ENCODE data around the gene RITA1. TPM values are rescaled to one million over a fixed set of nuclear protein-coding genes. Genes with fewer than 3 reads are reported as not detected.
A peak's percentile ranks its signal among the peaks of the same experiment; 100 is the strongest.
"Not testable (repeated sequence)": the region's sequence is repeated elsewhere in the genome, so short reads cannot be mapped to it uniquely, and the experiment has no call there.

RITA1 gene
- total RNA-seq, 1 experiment from 2014 or later = 38.8 TPM

DNA sequence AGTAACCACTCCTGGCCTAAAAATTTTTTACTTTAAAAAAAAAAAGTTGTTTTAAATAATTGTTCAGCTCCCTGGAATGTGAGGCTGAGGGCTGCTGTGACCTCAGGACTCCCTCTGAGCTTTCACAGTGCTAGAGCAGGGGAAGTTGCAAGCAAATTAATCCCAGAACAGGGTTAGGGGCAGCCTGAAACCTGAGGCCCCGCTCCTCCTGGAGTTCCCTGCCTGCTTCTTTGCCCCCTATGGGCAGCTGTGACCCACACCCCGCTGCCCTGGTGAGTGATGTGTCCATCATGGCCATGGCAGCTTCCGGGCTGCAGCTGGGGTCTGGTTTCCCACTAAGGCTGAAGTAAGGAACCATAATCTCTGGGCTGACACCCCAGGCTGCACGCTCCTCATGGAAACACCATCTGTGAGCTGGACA lies 9.5 kb downstream of the RITA1 start:
- in situ Hi-C loops (cut with HindIII; ENCODE audit: low pct_unique_long_range_greater_than_20kb, low sequenced_read_pairs) = no loop called here
- DNase-seq (ENCODE audit: low read depth, low spot score) = no peak

DNA sequence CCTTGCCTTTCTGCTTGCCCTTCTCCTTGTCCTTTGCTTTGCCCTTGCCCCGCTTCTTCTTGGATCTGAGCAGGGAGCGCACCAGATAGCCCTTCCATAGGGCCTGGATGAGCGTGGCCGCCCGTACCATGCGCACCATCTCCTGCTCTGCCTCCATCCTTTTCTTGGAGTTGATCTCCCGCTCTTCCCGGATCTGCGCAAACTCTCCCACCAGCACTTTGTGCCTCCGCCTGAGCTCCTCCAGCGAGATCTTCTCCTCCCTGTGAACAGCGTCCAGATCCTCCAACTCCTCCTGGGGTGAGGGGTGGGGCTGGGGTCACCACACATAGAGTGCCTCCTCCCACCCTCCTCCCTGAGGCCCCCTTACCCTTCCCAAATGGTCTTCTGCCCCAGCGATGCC lies 10.1 kb downstream of the RITA1 start:
- in situ Hi-C loops (cut with HindIII; ENCODE audit: low pct_unique_long_range_greater_than_20kb, low sequenced_read_pairs) = no loop called here
- no peak for DNase-seq (ENCODE audit: low read depth, low spot score)

DNA sequence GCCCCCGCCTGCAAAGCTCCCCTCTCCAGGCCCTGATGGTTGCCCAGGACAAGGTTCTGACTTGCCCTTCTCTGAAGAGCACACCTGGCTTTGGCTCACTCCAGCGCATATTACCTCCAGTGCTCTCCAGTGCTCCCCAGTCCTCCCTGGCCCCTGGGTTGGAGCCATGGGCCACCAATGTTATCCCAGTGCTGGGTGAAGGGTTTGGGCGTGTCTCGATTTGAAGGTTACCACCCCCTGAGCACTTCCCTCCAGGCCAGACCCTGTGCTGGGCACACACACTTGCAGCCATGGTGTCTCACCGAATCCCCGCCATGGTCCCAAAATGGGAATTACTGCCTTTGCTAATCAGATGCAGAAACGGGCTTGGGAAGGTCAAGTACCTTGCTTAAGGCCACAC lies 11.1 kb downstream of the RITA1 start:
- in situ Hi-C loops (cut with HindIII; ENCODE audit: low pct_unique_long_range_greater_than_20kb, low sequenced_read_pairs) = no loop called here
- DNase-seq (ENCODE audit: low read depth, low spot score) = no peak

DNA sequence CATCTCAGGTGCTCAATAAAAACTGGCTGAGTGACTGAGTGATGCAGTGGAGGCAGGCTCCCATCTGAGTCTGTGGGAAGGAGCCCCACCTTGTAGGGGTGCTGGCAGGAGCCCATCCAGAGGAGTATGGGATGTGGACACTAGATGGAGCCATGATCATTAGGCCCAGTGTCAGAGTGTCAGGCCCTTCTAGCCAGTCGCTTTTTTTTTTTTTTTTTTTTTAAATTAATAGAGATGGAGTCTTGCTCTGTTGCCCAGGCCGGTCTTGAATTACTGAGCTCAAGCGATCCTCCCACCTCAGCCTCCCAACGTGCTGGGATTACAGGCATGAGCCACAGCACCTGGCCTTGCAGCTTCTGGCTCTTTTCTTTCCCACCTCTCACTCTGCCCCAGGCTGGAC lies 11.5 kb downstream of the RITA1 start:
- peak; percentile 90 for DNase-seq (ENCODE audit: low read depth, low spot score)
- in situ Hi-C loops (cut with HindIII; ENCODE audit: low pct_unique_long_range_greater_than_20kb, low sequenced_read_pairs) = no loop called here

DNA sequence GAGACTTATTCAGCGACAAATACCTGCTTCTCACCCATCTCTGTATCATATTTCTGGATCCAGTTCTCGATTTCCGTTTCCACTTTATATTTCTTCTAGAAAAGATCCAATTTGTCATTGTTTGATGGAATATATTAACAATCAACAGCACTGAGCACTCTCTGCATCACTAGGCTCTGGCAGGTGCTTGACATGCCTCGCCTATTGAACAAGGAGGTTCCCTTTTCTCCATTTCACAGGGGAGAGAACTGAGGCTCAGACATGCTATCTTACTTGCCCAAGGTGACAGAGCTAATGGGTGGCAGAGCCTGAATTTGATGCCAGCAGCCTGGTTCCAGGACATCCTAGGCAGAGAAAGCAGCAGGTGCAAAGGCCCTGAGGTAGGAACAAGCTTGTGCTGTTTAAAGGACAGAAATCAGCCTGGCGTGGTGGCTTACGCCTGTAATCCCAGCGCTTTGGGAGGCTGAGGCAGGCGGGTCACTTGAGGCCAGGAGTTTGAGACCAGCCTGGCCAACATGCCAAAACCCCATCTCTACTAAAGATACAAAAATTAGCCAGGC lies 12.1 kb downstream of the RITA1 start:
- DNase-seq (ENCODE audit: low read depth, low spot score) = no peak
- in situ Hi-C loops (cut with HindIII; ENCODE audit: low pct_unique_long_range_greater_than_20kb, low sequenced_read_pairs) = no loop called here

DNA sequence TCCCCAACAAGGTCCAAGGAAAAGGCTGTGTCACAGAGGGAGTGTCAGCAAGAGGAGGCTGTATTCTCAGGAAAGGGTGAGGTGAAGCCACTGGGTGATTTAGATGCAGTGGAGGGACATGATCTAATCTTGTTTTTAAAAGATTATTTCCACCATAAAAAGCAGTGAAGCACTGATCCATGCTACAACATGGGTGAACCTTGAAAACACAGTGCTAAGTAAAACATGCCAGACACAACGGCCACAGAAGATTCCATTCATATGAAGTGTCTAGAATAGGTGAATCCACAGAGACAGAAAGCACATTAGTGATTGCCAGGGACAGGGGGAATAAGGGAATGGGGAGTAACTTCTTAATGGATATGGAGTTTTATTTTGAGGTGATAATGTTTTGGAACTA lies 12.8 kb downstream of the RITA1 start:
- in situ Hi-C loops (cut with HindIII; ENCODE audit: low pct_unique_long_range_greater_than_20kb, low sequenced_read_pairs) = no loop called here

DNA sequence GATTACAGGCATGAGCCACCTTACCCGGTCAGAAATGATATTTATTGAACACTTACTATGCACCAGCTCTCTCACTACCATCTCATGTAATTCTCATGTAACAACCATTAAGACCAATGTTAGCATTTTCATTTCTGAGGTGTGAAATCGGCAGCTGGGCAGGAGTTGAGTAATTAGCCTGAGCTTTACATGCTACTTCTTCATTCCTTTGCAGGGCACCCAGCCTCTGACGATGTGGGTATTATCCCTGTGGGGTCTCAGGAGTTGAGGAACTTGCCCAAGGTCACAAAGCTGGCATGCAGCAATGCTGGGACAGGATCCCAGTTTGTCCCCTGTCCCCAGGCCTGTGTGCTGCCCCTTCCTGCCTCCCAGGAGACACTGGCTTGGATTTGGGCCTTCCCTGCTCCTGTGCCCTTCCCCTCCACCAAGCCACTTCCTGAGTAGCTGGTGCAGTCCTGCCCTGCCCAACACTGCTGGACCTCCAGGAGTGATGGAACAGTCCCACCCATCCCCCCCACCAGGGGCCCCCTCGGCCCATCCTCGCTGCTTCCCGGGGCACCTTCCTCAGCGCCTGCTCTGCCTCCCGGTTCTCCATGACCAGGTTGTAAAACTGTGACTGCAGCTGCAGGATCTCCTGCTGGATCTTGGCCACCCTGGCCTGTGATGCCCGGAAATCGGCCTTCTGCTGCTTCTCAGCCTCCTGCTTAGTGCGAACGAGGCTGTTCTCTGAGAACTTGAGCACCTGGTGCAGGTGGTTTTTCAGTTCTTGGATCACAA lies 14.7 kb downstream of the RITA1 start:
- in situ Hi-C loops (cut with HindIII; ENCODE audit: low pct_unique_long_range_greater_than_20kb, low sequenced_read_pairs) = no loop called here

More for the DNA sequence above, 12.8 kb downstream of the RITA1 start:
- DNase-seq (ENCODE audit: low read depth, low spot score) = no peak

DNA sequence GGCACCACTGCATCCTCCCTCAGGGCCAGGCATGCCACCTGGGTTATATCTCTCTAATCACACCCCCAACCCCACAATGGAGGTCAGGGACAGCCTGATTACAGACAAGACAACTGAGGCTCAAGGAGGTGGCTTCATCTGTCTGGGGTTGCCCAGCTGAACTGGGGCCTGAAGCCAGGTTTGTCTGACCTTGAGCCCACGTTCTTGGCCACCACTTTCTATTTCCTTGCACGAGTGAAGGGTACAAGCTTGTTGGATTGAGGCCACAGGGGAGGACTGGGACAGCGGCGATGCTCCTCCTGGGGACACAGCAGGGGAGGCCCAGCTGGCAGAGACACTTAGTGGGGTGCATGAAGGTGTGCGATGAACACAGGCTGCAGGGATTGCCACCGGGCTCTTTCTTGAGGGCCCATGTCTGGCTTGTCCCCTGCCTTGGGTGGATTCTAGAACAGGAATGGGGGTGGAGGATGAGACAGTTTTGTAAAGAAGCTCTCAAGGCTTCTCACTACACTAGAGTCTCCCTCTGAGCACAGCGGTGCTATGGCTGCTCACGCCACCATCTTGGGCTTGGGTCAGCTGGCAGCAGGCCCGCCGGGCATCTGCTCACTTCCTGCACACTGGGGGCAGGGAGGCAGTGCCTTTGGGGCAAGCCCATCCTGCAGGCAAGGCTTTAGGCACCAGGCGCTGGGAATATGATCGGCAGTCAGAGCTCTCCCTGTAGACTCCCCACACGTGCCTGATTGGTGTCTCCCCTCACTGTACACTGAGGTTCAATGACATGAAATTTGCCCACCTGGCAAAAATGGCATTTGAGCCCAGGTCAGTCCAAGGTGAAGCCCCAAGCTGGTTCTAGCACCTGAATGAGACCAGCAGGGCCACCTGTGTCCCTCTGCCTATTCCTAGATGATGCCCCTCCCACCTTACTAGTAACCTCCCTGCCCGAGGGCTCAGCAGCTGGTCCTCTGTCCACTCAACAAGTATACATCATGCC lies 16.0 kb downstream of the RITA1 start:
- DNase-seq (ENCODE audit: low read depth, low spot score) = no peak
- in situ Hi-C loops (cut with HindIII; ENCODE audit: low pct_unique_long_range_greater_than_20kb, low sequenced_read_pairs) = no loop called here

More for the DNA sequence above, 14.7 kb downstream of the RITA1 start:
- no peak for DNase-seq (ENCODE audit: low read depth, low spot score)

DNA sequence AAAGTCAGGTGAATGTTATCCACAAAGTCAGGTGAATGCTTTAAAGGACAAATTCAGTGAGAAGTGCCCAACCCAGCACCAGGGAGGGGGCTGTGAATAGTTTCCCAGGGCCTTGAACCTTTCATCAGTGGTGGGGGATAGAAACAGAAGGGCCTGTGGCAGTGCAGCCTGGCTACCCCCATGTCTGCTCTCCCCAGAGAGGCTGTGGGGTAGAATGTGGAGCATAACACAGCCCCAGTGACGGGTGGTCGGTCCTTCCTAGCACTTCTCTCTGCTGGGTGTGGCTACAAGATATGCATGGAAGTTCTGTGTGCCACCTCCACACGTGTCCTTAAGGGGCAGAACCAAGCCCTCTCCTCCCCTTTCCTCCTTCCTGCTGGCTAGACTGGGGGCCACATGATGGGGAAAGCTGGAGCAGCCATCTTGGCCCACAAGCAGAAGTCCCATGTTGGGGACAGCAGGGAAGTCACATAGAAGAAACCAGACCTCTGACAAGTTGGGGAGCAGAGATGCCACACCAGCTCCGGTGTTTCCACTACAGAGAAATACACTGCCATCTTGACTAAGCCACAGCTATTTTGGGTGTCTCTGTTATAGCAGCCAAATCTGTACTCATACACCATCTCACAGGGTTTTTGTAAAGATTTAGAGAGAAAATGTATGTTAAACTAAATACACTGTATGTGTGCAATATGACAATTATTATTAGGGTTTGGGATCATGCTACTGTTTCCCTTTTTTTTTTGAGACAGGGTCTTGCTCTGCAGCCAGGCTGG lies 17.0 kb downstream of the RITA1 start:
- no peak for DNase-seq (ENCODE audit: low read depth, low spot score)
- in situ Hi-C loops (cut with HindIII; ENCODE audit: low pct_unique_long_range_greater_than_20kb, low sequenced_read_pairs) = no loop called here

DNA sequence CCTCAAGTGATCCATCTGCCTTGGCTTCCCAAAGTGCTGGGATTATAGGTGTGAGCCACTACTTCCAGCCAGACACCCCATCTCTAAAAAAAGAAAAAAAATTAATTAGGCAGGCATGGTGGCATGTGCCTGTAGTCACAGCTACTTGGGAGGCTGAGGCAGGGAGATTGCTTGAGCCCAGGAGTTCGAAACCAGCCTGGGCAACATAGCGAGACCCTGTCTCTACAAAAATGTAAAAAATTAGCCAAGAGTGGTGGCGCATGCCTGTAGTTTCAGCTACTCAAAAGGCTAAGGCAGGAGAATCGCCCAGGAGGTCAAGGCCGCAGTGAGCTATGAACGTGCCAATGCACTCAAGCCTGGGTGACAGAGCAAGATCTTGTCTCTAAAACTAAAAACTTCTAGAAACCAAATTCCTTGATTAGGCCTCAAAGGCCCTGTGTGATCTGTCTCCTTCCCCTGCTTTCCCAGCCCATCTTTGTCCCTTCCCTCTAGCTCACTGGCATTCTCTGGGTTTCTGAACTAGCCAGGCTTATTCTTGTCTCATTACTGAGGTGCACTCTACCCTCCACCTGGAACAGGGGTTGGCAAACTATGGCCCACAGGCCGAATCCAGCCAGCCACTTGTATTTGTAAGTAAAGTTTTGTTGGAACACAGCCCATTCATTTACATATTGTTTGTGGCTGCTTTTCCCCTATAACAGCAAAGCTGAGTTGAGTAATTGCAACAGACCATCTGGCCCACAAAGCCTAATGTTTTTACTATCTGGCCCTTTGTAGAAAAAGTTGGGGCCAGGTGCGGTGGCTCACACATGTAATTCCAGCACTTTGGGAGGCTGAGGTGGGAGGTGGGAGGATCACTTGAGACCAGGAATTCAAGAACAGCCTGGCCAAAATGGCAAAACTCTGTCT lies 18.6 kb downstream of the RITA1 start:
- in situ Hi-C loops (cut with HindIII; ENCODE audit: low pct_unique_long_range_greater_than_20kb, low sequenced_read_pairs) = no loop called here

DNA sequence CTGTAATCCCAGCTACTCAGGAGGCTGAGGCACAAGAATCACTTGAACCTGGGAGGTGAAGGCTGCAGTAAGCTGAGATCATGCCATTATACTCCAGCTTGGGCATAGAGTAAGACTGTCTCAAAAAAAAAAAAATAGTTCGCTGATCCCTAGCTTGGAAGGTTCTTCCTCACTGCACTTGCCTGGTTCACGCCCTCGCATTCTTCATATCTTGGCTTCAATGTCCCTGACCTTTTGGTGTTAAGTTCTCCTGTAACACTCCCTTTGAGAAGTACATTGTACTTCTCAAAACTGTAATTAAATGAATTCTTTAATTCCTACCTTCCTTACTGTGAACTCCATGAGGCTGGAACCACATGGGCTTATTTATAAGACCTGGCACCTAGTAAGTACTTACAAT lies 19.3 kb downstream of the RITA1 start:
- in situ Hi-C loops (cut with HindIII; ENCODE audit: low pct_unique_long_range_greater_than_20kb, low sequenced_read_pairs) = no loop called here
- DNase-seq (ENCODE audit: low read depth, low spot score) = no peak

More for the DNA sequence above, 18.6 kb downstream of the RITA1 start:
- DNase-seq (ENCODE audit: low read depth, low spot score) = no peak

DNA sequence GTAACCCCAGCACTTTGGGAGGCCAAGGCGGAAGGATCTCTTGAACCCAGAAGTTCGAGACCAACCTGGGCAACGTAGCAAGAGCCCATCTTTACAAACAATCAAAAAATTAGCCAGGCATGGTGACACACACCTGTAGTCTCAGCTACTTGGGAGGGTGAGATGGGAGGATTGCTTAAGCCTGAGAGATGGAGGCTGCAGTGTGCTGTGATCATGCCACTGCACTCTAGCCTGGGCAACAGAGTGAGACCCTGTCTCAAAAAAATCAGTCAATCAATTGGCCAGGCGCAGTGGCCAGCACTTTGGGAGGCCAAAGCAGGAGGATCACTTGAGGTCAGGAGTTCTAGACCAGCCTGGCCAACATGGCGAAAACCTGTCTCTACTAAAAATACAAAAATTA lies 21.3 kb downstream of the RITA1 start:
- DNase-seq (ENCODE audit: low read depth, low spot score); in situ Hi-C loops (cut with HindIII; ENCODE audit: low pct_unique_long_range_greater_than_20kb, low sequenced_read_pairs): not testable (repeated sequence)

DNA sequence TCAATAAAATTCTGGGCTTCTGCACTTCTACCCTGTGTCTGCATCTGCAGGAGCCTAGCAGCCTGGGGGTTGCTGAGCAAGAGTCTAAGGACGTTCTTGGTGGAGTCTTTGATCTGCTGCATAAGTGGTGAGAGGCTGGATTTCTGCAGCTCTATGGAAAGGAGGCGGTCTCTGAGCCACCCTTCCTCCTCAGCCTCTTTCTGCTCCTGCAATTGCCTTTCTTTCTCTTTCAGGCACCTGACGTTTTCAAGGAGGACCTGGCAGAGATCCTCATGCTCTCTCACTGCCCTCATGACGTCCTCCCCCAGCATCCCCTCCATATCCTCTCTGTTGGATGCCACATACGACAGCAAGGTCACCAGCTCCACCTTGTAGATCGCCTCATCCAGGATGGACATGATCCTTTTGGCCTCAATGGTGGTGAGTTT lies 22.1 kb downstream of the RITA1 start:
- in situ Hi-C loops (cut with HindIII; ENCODE audit: low pct_unique_long_range_greater_than_20kb, low sequenced_read_pairs) = no loop called here
- DNase-seq (ENCODE audit: low read depth, low spot score) = no peak

DNA sequence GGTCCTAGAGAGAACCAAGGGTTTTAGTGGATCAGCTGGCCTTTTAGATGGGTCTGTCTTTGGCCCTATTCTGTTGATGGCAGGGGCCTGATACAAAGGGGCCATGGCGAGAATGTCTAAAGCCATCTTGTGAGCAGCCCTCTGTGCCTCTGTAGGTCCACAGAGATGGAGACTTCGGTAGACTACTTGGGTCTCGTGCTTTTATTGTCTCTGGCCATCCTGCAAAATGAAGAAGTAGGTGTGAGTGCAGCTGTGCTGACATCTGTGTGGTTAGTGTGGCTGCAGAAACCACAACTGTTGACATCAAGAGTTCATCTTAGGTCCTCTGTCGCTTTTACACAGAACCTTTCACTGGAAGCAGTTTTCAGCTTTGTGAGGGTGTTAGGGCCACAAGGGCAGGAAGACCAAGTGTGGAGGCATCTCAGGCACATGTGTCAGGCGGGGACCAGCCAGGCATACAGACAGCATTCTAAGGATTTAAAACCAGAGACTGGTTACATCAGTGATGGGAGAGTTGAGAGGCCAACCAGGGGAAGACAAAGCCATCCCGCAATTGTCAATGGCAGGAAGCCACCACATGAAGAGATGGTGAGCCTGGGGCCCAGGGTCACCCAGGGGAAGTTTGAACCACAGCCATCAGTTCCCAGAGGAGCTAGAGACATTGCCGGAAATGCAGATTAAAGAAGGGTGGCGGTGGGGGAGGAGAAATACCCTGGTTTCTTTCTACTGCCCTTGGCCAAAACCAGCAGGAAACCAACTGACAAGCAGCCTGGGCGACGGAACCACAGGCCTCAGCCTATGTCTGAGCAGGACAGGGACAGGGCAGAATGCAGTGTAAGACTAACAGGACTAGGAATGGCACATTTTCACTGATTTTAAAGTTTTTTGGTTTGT lies 22.8 kb downstream of the RITA1 start:
- DNase-seq (ENCODE audit: low read depth, low spot score) = no peak
- in situ Hi-C loops (cut with HindIII; ENCODE audit: low pct_unique_long_range_greater_than_20kb, low sequenced_read_pairs) = no loop called here

DNA sequence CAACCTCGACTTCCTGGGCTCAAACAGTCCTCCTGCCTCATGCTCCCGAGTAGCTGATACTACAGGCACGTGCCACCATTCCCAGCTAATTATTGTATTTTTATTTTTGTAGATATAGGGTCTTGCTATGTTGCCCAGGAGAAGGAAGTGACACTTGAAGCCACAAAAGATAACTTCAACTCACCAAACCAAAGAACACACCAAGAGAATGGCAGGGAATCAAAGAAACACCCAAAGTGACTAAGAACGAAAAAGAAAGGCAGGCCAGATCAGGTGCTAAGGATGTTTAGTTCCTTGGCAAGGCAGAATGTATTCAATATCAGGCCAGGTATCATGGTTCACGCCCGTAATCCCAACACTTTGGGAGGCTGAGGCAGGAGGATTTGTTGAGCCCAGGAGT lies 25.6 kb downstream of the RITA1 start:
- in situ Hi-C loops (cut with HindIII; ENCODE audit: low pct_unique_long_range_greater_than_20kb, low sequenced_read_pairs) = no loop called here
- no peak for DNase-seq (ENCODE audit: low read depth, low spot score)
